Left hindlimb (tissue), 1 donor: Measurements from ENCODE around the gene MICAL2.
A peak's percentile ranks its signal among the peaks of the same experiment; 100 is the strongest.

Experiments used
- DNase-seq: peaks from one replicate; pipeline ENCODE4 v3.0.0-alpha.2; 2018

The MICAL2 gene

DNA sequence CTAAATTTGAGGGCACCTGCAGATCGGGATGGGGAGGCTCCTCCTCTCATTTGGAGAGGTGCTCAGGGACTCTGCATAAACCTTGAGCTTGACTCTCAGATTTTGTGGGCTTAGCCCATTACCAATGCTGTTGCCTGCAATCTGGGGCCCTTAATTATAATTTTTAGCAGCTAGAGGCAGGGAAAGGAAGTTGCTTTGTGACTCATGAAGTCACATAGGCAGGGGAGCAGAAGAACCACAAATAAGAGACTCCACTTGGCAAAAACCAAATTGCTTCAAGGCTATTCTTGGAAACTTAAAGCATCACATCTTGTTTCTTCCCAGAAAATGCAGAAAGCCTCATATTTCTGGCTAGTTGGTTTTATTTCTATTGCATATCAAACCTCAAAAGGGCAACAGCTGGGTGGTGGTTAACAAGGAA lies 46.9 kb downstream of the MICAL2 start:
- DNase-seq, result no peak

DNA sequence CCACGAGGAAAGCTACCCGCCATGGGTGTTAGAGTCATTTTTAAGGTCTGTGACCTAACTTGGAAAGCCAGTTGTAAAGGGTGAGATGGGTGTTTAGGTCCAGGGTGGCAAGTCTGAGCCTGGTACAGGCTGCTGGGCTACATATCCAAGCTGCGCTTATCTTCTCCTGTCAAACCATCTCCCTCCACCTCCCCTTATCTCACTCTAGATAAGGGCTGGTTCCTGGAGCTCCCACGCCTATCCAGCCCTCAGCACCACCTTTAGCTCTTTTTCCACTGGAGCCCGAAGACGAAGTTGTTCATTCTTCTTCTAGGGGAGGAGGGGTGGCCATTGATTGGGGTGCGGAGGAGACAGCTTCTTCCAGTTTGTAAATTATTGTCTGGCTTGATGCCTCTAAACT lies 48.5 kb downstream of the MICAL2 start:
- no peak for DNase-seq

DNA sequence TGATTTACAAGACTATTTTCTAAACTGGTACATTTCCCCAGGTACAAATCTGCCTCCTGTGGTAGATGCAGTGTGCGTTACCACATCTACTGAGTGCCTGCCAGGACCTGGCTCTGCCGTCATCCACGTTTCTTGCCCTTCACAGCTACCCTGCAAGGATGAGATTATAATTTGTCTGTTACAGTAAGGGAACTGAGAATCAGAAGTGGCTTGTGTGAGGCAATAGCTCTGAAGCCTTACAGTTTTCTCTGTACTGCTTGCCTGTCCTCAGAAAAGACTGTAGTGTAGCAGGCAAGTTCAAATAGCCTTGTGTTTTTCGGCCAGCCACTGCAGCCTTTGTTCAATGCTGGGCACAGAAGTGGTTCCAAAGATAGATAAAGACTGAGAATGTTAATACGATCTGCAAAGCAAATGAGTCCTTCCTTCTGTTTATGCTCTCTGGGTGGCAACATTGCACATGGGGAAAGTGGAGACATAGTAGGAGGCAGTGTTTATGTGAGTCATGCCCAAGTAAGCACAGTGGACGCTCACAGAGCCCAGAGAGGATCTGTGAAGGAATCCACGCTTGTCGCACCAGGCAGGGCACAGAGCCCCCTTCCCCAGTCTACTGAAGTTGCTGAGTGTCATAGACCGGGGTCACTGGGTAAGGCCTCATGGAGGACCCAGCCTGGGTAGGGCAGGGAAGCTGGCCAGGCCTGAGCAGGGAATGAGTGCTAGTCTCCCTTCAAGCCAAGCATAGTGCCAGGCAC lies 49.1 kb downstream of the MICAL2 start:
- DNase-seq, result no peak

DNA sequence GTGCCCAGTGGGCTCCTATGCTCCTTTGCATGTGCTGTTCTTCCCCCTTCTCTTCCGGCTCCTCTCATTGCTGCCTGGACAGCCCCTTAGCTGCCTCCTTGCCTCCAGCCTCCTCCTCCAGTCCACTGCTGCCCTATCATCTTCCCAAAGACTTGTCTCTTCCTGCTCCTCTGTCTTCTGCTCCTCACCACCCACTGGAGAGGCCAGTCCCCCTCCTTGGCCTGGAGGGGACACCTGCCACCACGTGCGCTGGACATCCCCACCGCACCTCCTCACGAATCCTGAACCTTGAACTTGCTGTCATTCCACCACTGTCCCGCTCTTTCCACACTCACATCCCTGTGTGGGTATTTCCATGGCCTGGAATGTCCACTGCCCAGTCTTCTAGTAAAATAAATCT lies 49.8 kb downstream of the MICAL2 start:
- peak; percentile 27 for DNase-seq

DNA sequence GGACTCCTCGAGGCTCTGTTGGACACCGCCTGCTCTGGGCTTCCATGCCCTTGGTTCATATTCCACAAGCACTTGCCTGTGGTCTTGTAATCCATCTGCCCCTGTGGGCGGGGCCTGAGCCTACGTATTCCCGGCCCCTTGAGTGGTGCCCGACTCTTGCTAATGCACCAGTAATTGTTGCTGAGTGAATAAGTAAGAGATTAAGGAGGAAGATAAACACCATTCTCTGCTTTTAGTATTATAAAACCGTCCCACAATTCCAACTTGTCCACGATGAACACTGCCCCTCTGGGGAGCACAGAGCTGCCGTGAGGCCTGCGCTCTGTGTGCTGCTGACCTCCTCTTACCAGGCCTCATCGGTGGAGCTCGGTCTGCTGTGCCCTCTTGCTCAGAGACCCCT lies 50.3 kb downstream of the MICAL2 start:
- DNase-seq, result peak; percentile 24

DNA sequence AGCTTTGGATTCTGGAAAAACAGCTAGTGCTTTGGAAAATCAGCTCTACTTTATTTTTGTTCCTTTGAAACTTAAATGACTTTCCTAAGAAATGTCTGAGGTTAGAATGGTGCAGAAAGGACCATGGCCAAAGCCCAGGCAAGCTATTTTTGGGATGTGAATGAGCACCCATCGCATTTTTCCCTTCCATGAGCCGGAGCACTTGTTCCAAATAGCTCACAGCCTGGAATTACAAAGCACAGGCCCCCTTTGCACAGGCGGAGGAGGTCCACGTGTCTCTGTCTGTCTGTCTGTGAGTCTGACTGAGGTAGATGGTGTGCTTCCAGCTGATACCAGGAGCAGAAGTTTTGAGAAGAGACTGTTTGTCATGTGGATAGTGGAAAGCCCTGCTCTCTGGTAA lies 50.7 kb downstream of the MICAL2 start:
- DNase-seq, result peak; percentile 40

DNA sequence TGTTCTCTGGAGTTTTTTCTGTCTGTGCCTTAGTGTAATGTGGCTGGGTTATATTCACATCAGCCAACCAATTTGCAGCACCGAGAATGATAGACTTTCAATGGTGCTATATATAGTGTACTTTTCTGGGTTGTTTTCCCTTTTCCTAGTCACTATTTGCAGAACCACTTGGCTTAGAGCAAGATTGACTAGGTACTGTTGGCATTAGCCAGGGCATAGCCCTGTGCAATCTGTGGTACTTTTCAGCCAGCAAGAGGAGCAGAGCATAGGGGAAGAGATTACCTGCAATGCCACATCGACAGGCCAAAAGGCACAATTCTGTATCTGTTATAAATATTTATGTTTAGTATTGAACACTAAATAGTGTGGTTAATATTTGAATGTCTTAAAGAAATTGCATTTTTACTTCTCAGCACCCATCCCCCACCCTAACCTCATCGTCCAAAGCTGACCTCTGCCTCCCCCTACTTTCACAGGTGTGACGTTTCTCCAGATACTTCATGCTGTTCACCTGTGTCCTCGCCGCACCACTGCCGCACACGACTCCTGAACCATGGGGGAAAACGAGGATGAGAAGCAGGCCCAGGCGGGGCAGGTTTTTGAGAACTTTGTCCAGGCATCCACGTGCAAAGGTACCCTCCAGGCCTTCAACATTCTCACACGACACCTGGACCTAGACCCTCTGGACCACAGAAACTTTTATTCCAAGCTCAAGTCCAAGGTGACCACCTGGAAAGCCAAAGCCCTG lies 51.4 kb downstream of the MICAL2 start:
- DNase-seq, result no peak

DNA sequence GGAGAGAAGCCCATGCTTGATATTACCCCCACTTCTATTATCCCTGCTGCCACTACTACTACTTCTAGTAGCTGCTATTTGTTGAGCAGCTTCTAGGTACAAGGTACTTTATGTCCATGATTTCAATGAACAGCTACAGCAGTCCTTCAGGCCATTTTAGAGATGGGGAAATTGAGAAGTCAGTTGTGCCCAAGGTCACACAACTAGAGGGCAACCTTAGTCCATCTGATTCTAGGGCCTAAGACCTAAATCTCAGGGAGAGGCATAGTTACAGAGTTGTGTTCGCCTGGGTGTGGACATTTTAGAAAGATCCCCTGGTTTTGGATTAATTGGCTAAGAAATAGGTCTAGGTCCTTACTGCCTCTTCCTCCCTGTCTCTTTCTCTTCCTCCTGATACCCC lies 52.3 kb downstream of the MICAL2 start:
- no peak for DNase-seq

DNA sequence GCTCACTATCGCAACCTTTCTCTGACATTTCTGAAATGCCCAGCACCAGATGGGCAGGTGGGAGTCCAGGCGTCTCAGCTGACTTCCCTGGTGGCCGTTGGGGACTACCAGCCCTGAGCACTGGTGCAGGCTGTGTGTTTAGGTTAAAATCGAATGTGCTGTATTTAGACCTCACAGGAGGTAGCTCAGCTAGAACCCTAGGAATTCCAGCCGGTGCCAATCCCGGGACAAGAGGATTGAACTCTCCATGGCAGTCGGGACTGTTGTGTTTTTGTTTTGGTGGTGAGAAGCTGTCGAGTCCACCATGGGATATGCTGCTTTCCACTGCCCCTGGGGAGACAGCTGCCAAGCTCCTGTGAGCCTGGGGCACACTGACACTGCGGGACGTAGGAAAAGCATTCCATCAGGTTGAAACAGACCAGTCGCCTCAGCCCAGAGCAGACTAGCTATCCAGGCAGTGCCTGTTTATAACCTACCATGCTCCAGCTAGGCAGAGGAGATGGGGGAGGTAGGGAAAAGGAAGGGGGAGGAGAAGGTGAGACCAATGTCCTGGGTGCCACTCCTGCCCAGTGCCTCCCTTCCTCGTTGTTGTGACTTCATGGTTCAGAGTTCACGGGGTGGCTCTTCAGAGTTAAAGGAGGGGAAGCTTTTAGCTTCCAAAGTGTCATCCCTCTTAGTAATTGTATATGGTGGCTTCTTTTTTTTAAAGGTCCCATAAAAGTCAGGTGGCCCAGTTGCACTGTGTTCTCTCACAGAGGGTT lies 53.0 kb downstream of the MICAL2 start:
- DNase-seq, result no peak

DNA sequence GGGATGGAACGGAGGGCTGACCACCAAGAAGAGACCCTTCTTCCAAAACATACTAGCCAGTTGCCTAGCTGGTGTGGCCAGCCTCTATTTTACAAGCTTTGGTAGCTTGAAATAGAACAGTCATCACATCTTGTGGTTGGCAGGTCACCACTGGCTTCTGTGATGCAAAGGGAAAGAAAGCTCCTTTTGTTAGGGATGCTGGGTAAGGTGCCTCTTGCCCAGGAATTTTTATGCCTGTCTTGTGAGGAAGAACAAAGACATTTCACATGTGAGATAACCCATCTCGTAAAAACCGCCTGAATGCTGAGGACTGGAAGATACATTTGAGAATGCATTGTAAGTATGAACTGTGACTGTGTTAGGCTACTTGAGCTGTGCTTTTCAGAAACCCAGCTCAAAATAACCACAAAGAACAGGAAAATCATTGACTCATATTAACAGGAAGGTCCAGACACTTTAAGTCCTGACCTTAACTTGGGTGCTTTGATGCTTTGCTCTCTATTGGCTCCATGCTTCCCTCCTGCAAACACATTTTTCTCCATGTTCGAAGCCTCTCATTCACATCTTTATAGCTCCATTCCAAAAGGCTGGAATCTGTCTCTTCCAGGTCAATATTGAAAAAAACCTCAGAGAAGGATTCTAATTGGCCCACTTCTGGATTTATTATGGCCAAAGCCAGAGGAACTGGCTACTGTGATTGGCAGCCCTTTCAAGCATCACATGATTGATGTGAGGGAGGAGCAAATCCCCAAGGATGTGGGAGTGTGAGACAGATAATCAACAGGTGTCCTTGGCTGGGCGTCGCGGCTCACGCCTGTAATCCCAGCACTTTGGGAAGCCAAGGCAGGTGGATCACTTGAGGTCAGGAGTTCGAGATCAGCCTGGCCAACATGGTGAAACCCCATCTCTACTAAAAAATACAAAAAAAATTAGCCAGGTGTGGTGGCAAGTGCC lies 53.9 kb downstream of the MICAL2 start:
- no peak for DNase-seq

DNA sequence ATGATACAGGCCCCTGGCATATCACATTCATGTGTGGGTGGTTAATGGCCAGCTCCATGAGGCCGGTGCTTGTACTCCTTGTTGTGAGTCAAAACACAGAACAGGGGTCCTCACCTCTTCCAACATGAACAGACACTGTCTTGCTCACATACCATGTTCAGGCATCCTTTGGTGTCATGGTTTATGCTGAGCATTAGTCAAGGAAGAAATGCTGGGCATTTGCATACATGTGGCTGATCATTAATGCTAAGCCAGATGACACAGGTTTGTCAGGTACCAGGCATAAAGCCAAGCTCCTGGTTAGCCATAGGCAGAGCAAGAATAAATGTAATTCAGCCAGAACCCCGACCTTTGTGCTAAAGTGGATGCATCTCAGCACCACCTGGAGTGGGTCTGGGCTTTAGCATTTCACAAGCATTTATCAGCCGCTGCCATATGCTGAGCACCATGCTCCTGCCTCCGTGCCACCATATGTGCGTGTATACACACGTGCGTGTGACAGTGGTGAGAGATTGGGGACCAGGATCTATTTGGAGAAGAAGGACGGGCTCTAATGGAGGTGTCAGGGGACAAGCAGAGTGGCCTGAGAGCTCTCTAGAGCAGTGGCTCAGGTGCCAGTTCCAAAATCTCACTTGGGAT lies 55.0 kb downstream of the MICAL2 start:
- no peak for DNase-seq

DNA sequence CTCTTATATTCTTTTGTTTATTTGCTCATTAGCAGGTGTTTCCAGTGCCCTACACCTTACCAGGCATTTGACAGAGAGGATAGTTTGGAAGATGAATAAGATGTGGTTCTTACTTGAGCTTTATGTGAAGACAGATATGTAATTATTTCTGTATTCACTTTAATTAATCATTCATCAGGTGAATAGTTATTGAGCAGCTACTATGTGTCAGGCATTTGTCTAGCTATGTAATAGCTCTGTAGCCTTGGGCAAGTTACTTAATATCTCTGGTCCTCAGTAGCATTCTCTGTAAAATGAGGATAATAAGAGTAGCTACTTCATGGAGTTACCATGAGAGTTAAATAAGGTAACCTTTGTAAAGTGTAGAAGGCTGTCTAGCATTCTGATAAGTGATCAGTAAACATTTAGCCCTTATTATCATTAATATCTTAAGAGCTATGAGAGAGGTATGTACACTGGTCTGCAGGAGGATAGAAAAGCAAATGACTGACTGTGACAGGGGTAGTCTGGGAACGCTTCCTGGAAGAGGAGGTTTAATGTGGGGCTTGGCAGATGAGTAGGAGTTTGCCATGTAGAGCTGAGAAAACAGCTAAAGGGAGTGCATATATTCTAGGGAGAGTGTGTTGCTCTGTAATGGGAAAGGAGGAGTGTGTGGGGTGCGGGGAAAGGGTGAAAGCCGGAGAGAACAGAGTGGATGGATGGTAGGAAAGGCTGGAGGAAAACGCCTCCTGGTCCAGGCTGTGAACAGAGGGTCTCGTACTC lies 56.1 kb downstream of the MICAL2 start:
- DNase-seq, result no peak

DNA sequence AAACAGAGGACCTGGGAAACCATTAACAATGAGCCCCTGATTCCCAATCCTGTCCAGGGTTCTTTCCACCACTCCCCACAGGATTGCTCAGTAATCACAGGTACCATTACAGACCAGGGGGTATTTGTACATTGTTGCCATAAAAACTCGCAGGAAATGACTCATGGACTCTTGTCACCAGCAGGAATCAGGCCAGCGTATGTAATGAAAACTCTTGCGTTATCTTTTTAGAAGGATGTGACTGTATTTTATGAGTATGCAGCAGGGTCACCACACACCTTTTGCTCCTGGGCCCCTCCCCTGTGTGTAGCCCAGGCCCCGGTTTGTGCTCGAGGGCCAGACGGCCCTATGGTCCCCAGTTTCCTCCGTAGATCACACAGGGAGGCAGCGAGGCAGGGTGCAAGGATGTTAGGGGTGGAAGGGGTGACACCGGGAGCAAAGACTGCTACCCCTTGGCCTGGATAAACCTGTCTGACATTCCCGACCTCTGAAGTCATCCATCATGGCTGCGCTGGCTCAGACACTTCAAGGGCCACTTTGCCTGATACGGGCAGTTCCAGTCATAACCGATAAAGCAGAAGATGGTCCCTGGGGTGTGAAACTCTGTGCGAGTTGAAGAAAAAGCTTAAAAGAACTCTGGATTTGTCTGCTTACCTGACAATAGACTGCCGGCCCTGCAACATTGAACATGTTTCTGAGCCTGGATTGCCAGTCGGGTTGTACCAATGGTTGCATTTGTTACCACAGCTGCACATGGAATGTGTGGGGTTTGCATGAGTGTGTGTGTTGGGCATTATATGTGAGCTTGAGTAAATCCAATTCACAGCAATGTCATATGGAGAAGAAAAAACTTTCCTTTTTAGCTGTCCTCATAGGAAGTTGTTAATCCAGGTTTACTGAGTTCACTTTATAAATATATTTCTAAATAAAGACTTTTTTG lies 56.9 kb downstream of the MICAL2 start:
- no peak for DNase-seq

DNA sequence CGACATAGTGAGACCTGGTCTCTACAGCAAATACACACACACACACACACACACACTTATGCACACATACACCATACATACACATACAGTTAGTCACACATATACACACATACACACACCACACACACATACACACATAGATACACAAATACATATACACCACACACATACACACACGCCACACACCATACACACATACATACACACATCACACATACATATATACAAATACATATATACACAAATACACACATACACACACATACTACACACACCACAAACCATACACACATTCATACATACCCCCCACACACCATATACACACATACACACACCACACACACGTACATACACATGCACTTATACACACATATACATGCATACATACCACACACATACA lies 57.7 kb downstream of the MICAL2 start:
- DNase-seq, result no peak

DNA sequence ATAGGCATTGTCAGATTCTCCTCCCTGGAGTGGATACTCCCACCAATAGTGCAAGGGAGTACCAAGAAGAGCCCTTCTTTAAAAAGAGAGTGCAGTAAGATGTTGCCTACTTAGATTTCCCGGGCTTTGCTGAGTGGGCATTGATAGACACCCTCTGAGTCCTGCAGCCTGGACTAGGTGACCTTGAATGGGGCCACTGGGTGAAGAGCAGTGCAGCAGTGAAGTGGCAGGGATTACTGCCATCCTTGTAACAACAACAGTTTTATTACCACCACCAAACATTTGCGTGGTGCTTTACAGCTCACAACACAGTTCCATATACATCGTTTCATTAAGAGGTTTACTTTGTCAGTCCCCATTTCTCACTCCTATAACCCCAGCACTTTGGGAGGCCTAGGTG lies 59.4 kb downstream of the MICAL2 start:
- no peak for DNase-seq

DNA sequence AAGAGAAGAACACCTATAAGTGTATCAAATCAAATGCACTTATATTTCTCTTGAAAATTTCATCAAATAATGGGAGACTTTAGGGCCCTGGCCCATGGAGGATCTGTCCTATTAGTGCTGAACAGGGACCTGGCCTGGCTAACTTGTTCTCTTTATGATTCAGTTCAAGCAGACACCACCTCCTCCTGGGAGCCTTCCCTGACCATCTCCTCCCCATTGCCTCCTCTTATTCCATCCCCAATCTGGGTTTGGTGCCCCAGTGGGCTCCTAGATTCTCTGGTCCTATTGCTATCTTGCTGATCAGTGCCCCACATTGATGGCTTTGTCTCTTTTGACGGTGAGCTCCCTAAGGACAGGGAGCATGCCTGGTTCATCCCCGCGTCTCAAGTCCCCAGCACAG lies 60.1 kb downstream of the MICAL2 start:
- no peak for DNase-seq

DNA sequence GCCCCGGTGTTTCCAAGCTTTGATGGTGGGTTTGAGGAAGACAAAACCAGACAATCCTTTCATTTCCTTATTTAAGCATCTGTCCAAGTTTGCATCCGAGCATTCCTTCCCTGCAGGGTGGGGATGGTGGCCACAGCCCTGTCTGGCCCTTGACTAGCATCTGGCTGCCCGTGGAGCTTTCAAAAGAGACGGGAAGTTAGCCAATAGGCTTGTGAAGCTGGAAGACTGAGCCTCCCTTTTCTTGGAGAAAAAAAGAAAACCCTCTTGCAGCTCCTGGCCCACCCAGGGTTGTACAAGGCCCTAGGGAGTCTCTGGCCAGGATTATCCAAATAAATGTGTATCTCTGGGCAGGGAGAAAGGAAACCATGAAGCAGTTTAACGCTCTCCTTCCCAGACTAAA lies 60.6 kb downstream of the MICAL2 start:
- DNase-seq, result no peak

DNA sequence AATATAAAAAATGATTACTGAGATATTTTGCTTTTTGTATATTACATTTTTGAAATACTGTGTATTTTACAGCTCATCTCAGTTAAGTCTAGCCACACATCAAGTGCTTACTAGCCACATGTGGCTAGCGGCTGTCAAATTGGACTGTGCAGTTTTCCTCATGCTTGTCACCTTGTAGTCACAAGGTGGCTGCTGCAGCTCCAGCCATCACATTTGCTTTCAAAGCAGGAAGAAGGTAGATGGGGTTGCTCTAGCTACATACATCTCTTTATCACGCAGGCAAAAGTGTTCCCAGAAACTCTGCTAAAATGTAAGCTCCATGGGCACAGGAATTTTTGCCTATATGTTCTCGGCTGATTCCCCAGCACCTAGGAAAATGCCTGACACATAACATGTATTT lies 61.5 kb downstream of the MICAL2 start:
- no peak for DNase-seq

DNA sequence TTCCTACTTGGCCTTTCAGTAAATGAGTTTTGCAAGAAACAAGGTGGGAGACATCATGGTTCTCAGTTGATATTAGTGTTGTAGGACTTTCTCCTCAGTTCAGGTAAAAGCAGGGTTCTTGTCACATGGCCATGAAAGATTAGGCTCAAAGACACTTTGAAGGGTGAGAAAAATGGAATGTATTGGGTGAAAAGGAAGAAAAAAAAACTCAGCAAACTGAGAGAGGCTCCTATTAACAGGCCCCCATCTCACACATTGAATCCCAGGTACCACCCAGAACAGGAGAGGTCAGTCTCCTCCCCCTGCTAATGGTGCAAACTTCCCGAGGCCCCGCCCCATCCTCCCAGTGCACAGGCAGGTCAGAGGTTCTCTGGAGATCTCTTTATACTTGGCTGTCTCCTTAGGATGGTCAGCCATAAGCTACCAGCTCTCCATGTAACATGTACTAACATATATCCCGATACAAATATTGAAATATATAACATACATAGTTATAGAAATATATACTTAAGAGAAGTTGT lies 62.2 kb downstream of the MICAL2 start:
- no peak for DNase-seq

DNA sequence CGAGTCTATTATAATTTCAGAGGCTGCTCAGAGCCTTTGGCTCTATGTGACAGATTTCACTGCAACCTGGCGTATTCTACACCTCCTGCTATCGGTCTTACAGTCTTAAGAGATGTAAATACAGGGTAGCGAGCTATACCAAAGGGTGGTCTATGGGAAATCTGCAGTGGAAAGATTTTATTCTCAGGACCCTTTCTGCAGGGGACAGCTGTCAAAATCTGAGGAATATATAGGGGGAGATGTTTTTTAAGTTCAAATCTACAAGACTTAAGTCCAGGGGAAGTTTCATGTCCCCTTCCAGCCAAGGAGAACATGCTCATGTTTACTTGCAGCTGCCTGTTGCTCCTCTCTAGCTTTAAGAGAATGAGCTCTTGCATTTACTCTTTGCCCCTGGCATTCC lies 62.7 kb downstream of the MICAL2 start:
- no peak for DNase-seq
